ENCODE measurements around the gene NDUFAF7.
"Not testable (repeated sequence)": the region's sequence is repeated elsewhere in the genome, so short reads cannot be mapped to it uniquely, and the experiment has no call there.

NDUFAF7 gene

DNA sequence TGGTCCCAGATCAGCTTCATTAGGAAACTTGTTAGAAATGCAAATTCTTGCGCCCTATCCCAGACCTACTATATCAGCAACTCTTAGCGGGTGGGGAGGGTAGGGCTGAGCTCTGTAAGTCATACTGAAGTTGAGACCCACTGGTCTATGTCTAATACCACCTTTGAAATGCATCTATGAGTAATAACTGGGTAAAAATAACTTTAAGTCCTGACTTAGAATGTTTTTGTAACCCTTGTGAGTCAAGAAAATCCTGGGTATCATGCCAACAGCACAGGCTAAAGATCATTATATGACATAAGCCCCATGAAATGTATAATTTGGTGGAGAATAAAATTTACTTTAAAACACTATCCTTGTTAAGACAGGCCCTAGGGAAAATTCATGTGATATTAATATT lies 51.7 kb downstream of the NDUFAF7 start:
- no peak for DNase-seq

DNA sequence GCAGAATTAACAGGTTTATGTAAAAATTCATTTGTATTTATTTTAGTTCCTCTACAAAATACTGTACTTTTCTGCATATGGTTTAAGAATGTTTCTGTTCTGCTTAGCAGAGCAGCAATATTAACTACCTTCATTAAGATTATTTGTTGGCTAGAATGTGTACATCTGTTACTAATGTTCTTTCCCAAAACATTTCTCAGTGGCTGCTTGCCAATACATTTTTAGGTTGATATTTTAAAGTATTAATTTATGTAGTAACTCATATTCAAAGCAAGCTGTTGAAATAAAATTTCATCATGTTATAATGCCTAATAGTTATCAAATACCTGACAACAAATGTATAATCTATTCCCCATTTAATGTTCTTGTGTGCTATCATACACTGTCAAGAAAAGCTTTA lies 52.9 kb downstream of the NDUFAF7 start:
- no peak for DNase-seq

DNA sequence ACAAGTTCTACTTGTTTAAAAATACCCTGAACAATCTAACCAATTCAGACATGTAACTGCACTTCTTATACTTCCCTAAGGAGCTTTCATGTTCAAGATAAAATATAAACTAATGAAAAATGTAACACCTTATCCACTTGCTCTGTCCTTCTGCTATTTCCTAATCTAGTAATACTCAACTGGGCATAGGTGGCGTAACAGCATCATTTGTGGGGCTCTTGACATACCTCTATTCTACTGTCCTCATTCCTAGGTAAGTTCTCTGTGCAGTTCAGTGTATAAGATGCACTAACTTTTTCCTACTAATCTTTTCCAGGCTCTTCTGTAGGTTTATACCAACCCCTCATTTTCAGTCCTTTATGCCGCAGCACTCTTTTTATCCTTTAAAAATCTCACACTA lies 56.5 kb downstream of the NDUFAF7 start:
- peak; percentile 16 for DNase-seq

DNA sequence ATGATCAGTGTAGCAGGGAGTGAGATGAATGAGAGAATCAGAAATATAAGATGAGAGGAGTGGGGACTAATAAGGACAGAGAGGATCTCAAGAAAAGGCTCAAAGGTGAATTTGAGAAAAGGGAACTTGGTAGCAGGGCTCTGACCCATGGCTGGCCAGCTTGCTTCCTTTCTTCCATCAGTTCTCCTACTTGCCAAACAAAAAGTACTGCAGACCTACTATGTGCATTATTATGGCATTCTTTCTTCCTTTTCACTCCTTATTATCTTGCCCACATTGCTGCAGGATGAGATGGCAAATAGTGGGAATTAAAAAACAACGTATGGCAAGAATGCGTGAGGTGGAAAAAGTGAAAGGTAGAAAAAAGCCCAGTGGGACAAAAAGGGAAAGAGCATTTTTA lies 60.2 kb downstream of the NDUFAF7 start:
- no peak for DNase-seq

DNA sequence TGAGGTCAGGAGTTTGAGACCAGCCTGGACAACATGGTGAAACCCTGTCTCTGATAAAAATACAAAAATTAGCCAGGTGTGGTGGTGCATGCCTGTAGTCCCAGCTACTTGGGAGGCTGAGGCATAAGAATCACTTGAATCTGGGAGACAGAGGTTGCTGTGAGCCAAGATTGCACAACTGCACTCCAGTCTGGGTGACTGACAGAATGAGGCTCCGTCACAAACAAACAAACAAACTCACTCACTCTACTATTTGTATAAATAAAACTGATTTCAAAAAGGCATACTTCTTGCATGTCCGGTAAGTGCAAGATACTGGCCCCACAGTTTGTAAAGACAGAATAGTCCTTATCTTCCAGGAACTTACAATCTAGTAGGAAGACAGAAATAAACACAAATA lies 63.4 kb downstream of the NDUFAF7 start:
- not testable (repeated sequence) for DNase-seq

DNA sequence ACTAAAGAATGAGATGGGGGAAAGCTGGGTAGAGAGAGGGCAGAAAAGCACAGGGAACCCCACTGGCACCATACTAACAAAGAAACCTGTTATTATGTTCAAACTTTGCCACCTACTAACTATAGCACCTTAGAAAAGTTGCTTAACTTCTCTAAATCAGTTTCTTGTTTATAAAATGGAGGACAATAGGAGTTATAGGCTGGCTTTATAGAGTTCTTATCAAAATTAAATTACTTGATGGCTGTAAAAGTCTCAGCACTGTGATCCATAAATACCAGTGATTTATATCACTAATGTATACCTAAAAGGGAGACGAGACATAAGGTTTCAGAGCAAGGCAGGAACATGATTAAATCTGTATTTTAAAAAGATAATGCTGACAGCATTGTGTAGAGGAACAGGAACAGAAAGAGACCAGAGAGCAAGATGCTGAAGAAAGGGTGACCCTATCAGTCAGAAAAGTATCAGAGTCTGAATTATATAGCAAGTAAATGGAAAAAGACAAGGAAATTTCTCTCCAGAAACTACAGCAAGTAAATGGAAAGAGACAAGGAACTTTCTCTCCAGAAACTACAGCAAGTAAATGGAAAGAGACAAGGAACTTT lies 64.1 kb downstream of the NDUFAF7 start:
- no peak for DNase-seq

DNA sequence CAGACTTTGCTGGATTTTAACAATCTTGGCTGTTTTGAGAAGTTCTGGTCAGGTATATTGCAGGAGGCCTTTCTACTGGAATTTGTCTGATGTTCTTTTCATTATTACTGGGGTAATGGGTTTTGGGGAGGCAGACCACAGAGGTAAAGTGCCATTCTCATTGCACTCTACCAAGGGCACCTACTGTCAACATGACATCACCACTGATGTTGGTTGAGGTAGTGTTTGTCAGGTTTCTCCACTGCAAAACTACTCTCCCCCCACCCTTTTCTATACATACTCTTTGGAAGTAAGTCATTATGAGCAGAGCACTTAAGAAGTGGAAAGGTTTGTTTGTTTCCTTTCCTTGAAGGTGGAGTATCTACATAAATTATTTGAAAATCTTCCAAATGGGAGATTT lies 66.2 kb downstream of the NDUFAF7 start:
- DNase-seq: no peak
